Hepatocyte (in vitro differentiated cells): ENCODE results near the gene KIF26B. TPM values are rescaled to one million over a fixed set of nuclear protein-coding genes. Genes with fewer than 3 reads are reported as not detected.

Source experiments
- DNase-seq: peaks from one replicate; pipeline ENCODE4 v3.0.0-alpha.2; 2016; ENCODE audit warnings: low spot score
- H2AFZ ChIP-seq: fragments of 200-600 bp; sonication (generic); 2 replicates; pipeline ENCODE4 v1.6.0; 2016; ENCODE audit warnings: antibody characterized with exemption, mild to moderate bottlenecking
- H3K27ac ChIP-seq: fragments of 200-600 bp; sonication (generic); 2 replicates; pipeline ENCODE4 v1.5.1; 2016; ENCODE audit warnings: mild to moderate bottlenecking
- H3K27me3 ChIP-seq: fragments of 200-600 bp; sonication (generic); 2 replicates; pipeline ENCODE4 v1.6.1; 2016
- H3K36me3 ChIP-seq: fragments of 200-600 bp; sonication (generic); replicated peaks from 2 replicates; pipeline ENCODE4 v1.5.1; 2016; ENCODE audit warnings: low read depth; ENCODE audit not compliant: insufficient read depth
- H3K4me1 ChIP-seq: fragments of 200-600 bp; sonication (generic); 2 replicates; pipeline ENCODE4 v1.5.1; 2016; ENCODE audit warnings: mild to moderate bottlenecking, moderate library complexity; ENCODE audit not compliant: insufficient read depth
- H3K4me2 ChIP-seq: fragments of 200-600 bp; sonication (generic); 2 replicates; pipeline ENCODE4 v1.6.0; 2016
- H3K4me3 ChIP-seq: fragments of 200-600 bp; sonication (generic); 2 replicates; pipeline ENCODE4 v1.5.1; 2016; ENCODE audit warnings: mild to moderate bottlenecking
- H3K79me2 ChIP-seq: fragments of 200-600 bp; sonication (generic); 2 replicates; pipeline ENCODE4 v1.6.0; 2017; ENCODE audit warnings: mild to moderate bottlenecking
- H3K9me2 ChIP-seq: fragments of 200-600 bp; sonication (generic); replicated peaks from 2 replicates; pipeline ENCODE4 v1.6.0; 2017; ENCODE audit warnings: mild to moderate bottlenecking; ENCODE audit not compliant: insufficient read depth
- H3K9me3 ChIP-seq: fragments of 200-600 bp; sonication (generic); 2 replicates; pipeline ENCODE4 v1.5.1; 2016; ENCODE audit warnings: low read depth, mild to moderate bottlenecking
- H4K20me1 ChIP-seq: fragments of 200-600 bp; sonication (generic); 2 replicates; pipeline ENCODE4 v1.6.0; 2016; ENCODE audit warnings: mild to moderate bottlenecking; ENCODE audit not compliant: insufficient read depth, poor library complexity, severe bottlenecking
- EZH2 ChIP-seq: fragments of 200-600 bp; sonication (generic); IDR thresholded peaks from 2 replicates; pipeline ENCODE4 v1.6.1; 2016; ENCODE audit warnings: antibody characterized with exemption, mild to moderate bottlenecking, borderline replicate concordance
- EZH2phosphoT487 ChIP-seq: fragments of 200-600 bp; sonication (generic); IDR thresholded peaks from one replicate; pipeline ENCODE4 v1.6.1; 2018; ENCODE audit warnings: antibody characterized with exemption, mild to moderate bottlenecking, low read depth, moderate library complexity; ENCODE audit not compliant: unreplicated experiment, severe bottlenecking
- WGBS: methylation state at CpG from one replicate; pipeline ENCODE4 v1.1.6; 2016; ENCODE audit warnings: low lambda C conversion rate; ENCODE audit errors: missing lambda C conversion rate; 5-methylcytosine and 5-hydroxymethylcytosine counted together
- polyA plus RNA-seq: library from polyadenylated mRNA; unstranded; fragments of >200 nt; fragmentation: Nextera tagmentation; extraction: Ambion mirVana; gene quantifications from 2 replicates; pipeline ENCODE4 v1.2.1, GENCODE V29; 2016
- total RNA-seq: library from RNA; depleted of rRNA; stranded (reverse); fragments of >200 nt; gene quantifications from 2 replicates; pipeline ENCODE4 v1.2.3, GENCODE V29; 2014
- TF ChIP-seq, protein P1 (sequence below): fragments of 200-600 bp; sonication (generic); IDR thresholded peaks from 2 replicates; pipeline ENCODE4 v1.5.1; 2016; ENCODE audit warnings: antibody characterized with exemption, mild to moderate bottlenecking; ENCODE audit not compliant: poor library complexity

Gene KIF26B
- total and polyA plus RNA-seq, 2 experiments from 2014 or later, result 12.7 to 21.6 TPM

DNA sequence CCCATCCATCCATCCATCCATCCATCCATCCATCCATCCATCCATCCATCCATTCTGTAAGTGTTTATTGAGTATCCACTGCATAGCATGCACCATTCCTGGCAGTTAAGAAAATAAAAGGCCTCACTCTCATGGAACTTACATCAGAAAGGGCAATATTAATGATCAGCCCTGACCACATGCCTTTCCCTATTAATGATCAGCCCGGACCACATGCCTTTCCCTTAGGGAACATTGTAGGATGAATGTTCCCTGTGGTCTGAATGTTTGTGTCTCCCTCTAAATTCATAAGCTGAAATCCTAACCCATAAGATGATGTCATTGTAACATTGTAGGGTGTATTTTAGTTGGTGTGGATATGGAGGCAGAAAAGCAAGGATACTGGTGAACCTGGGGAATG, 365.8 kb downstream of the KIF26B start:
- no peak overlapping the region for H2AFZ ChIP-seq
- no peaks in the 10 kb centered on the region for H3K9me3 ChIP-seq
- H3K4me3 ChIP-seq, result no peak overlapping the region
- no peaks in the 10 kb centered on the region for H3K27me3 ChIP-seq
- no peak overlapping the region for H3K4me2 ChIP-seq
- no peaks in the 10 kb centered on the region for H3K4me1 ChIP-seq
- TF ChIP-seq, protein P1, sequence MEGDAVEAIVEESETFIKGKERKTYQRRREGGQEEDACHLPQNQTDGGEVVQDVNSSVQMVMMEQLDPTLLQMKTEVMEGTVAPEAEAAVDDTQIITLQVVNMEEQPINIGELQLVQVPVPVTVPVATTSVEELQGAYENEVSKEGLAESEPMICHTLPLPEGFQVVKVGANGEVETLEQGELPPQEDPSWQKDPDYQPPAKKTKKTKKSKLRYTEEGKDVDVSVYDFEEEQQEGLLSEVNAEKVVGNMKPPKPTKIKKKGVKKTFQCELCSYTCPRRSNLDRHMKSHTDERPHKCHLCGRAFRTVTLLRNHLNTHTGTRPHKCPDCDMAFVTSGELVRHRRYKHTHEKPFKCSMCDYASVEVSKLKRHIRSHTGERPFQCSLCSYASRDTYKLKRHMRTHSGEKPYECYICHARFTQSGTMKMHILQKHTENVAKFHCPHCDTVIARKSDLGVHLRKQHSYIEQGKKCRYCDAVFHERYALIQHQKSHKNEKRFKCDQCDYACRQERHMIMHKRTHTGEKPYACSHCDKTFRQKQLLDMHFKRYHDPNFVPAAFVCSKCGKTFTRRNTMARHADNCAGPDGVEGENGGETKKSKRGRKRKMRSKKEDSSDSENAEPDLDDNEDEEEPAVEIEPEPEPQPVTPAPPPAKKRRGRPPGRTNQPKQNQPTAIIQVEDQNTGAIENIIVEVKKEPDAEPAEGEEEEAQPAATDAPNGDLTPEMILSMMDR, result no peak
- TF ChIP-seq EZH2phosphoT487 (no peak), EZH2 (no peak)
- peaks cover 3% of the 10 kb centered on the region for H3K79me2 ChIP-seq
- no peaks in the 10 kb centered on the region for H4K20me1 ChIP-seq
- no peaks in the 10 kb centered on the region for H3K36me3 ChIP-seq
- H3K27ac ChIP-seq, result no peak overlapping the region
- WGBS, result 95% methylated on average over 1 of the region's 1 CpG
- no peaks in the 10 kb centered on the region for H3K9me2 ChIP-seq
- no peak for DNase-seq

DNA sequence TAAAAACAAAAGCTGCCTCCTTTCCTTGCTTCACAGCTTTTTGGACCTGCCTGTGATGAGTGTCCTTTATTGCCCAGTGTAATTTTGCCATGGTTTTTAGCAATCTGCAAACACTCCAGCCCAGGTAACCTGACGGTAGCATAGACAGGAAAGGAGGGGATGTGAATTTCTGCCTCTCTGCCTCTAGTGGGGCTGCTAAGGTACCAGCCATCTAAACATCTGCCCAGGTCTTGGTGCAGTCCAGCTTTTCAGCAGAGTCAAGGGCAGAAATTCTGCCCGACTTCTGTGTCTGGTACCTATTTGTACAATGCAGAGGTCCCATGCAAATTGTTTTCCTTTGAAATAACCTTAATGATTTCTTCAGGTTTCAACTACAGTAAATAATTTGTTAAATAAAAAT, 371.4 kb downstream of the KIF26B start:
- no peaks in the 10 kb centered on the region for H3K4me1 ChIP-seq
- no peaks in the 10 kb centered on the region for H4K20me1 ChIP-seq

DNA sequence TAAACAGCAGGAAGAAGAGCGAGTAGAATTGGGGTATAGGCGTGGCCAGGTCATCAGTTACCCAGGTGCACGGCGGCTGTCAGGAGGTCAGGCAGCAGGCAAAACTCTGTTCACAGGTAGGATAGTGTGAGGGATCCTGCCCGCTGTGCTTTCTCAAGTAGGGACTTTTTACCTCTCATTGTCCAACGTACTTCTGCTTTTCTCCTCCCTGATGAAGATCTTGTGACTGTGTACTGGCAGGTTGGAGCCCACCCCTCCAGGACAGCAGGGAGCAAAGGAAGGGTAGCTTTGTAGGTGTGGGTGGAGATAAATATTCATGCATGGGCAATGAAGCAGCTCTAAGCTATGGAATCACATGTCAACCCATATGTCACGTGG, 373.5 kb downstream of the KIF26B start:
- H3K27me3 ChIP-seq, result no peaks in the 10 kb centered on the region
- no peak overlapping the region for H2AFZ ChIP-seq
- no peaks in the 10 kb centered on the region for H4K20me1 ChIP-seq
- no peaks in the 10 kb centered on the region for H3K9me3 ChIP-seq
- H3K79me2 ChIP-seq, result no peaks in the 10 kb centered on the region
- H3K27ac ChIP-seq, result no peak overlapping the region
- no peaks in the 10 kb centered on the region for H3K9me2 ChIP-seq
- no peaks in the 10 kb centered on the region for H3K36me3 ChIP-seq
- TF ChIP-seq, protein P1, result no peak
- TF ChIP-seq EZH2phosphoT487 (no peak), EZH2 (no peak)
- H3K4me3 ChIP-seq, result no peak overlapping the region
- DNase-seq, result no peak
- no peaks in the 10 kb centered on the region for H3K4me1 ChIP-seq
- WGBS, result 93% methylated on average over 7 of the region's 7 CpGs
- no peak overlapping the region for H3K4me2 ChIP-seq

More for the DNA sequence above, 371.4 kb downstream of the KIF26B start:
- no peaks in the 10 kb centered on the region for H3K9me2 ChIP-seq
- no peaks in the 10 kb centered on the region for H3K36me3 ChIP-seq
- no peak overlapping the region for H3K27ac ChIP-seq
- no peak overlapping the region for H2AFZ ChIP-seq
- no peak overlapping the region for H3K4me2 ChIP-seq
- TF ChIP-seq, protein P1, result no peak
- no peak for TF ChIP-seq EZH2phosphoT487
- no peak for TF ChIP-seq EZH2
- WGBS, result 96% methylated on average over 2 of the region's 2 CpGs
- no peaks in the 10 kb centered on the region for H3K9me3 ChIP-seq
- H3K27me3 ChIP-seq, result no peaks in the 10 kb centered on the region
- no peak overlapping the region for H3K4me3 ChIP-seq
- H3K79me2 ChIP-seq, result no peaks in the 10 kb centered on the region
- DNase-seq, result no peak

DNA sequence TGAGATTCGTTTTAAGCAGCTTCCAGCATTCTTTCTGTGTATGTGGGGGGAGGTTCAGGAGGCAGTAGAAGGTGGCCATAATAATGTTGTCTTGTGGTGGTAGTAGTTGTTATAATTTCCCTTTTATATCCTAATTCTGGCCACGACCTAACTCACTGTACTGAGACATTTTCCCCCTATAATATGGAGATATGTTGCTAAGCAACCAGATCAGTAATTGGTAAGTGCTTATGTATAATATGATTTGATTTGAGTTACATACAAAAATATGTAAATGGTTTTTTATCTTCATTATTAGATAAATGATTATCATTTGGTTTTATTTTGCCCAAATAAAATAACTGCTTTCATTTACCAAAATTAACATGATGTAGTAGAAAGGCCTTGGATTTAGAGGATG, 376.2 kb downstream of the KIF26B start:
- Histone ChIP-seq H4K20me1 (no peaks in the 10 kb centered on the region), H3K79me2 (no peaks in the 10 kb centered on the region), H3K27me3 (no peaks in the 10 kb centered on the region), H3K27ac (no peak overlapping the region), H3K36me3 (no peaks in the 10 kb centered on the region), H2AFZ (no peak overlapping the region), H3K4me1 (no peaks in the 10 kb centered on the region), H3K4me3 (no peak overlapping the region), H3K9me3 (no peaks in the 10 kb centered on the region), H3K9me2 (no peaks in the 10 kb centered on the region), H3K4me2 (no peak overlapping the region)
- WGBS, result 90% methylated on average over 2 of the region's 2 CpGs
- TF ChIP-seq EZH2phosphoT487 (no peak), EZH2 (no peak)
- TF ChIP-seq, protein P1, result no peak
- DNase-seq, result no peak
